ENCODE data around the gene CFAP65.

Gene CFAP65

GRCh38 chr2:218980735-218981389, 60.5 kb downstream of the CFAP65 start:
- H3K79me2 ChIP-seq (ENCODE audit: low read length), result peaks cover 2% of the 10 kb centered on the region; the same call in 1 of the 2 replicates
- H4K20me1 ChIP-seq (ENCODE audit: insufficient read depth, low read length), result no peaks in the 10 kb centered on the region
- 0 out of 2 replicates have a peak, but pooled peaks cover 2% of the 10 kb centered on the region for H3K27me3 ChIP-seq (ENCODE audit: low read depth, low read length)
- peak overlapping the region; percentile 75 for H3K9ac ChIP-seq (ENCODE audit: low read length)
- H3K36me3 ChIP-seq (replicated peaks; ENCODE audit: low read depth, low read length), result no peaks in the 10 kb centered on the region
- H3K4me1 ChIP-seq (ENCODE audit: low read length), result peaks cover 5% of the 10 kb centered on the region
- peak overlapping the region; percentile 76 for H3K4me2 ChIP-seq (ENCODE audit: low read length)
- peak overlapping the region; percentile 84 for H3K4me3 ChIP-seq (ENCODE audit: low read length)
- peak overlapping the region; percentile 66 for H3K27ac ChIP-seq (ENCODE audit: low read length)
- TF ChIP-seq EZH2phosphoT487 (IDR thresholded peaks at IDR 0.05; ENCODE audit: low read depth) (no peak), CTCF (IDR thresholded peaks at IDR 0.05; ENCODE audit: low read depth, low read length) (no peak)
- no peaks in the 10 kb centered on the region for H3K9me3 ChIP-seq (ENCODE audit: insufficient read depth, low read length)
- peak overlapping the region; percentile 71 for H2AFZ ChIP-seq (ENCODE audit: low read depth, low read length)

DNA sequence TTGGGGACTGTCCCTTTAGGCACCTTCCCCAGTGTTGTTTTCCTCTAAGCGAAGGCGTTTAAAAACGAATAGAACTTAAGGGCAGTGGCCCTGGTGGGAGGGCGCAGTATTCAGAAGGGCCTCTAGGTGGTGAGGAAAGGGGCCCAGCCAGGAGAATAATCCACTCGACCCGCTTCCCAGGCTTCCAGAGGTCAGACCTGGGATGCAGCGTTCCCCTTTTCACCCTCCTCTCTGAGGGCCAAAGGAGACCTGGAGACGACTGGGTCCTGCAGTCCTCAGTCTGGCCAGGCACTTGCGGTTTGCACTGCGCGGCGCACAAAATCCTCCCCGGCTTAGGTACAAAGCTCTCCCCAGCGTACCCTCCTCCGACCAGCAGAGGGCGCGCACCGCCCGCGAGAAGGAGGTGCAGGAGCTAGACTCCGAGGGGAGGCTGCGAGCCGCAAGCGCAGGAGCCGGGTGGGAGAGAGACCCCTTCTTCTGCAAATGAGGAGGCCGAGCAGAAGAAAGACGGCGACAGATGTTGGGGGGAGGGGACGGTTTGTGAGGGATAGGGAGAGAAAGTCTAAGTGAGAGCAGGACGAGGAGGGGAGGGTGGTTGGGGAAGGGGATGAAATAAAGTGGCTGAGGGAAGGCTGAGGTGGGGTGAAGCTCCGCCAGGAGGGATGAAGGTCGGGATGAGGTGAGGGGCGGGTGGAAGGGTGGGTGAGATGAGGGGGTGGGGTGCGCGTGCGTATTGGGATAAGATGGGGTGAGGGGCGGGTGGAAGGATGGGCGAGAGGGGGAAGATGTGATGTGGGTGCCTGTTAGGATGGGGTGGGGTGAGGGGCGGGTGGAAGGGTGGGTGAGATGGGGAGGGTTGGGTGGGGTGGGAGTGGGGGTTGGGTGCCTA, 61.2 kb downstream of the CFAP65 start:
- H3K36me3 ChIP-seq (replicated peaks; ENCODE audit: low read depth, low read length), result no peaks in the 10 kb centered on the region
- peak overlapping the region; percentile 78 for H3K9ac ChIP-seq (ENCODE audit: low read length)
- TF ChIP-seq EZH2phosphoT487 (IDR thresholded peaks at IDR 0.05; ENCODE audit: low read depth), result no peak
- peak; percentile 91 for TF ChIP-seq CTCF (IDR thresholded peaks at IDR 0.05; ENCODE audit: low read depth, low read length)
- no peaks in the 10 kb centered on the region for H4K20me1 ChIP-seq (ENCODE audit: insufficient read depth, low read length)
- peak overlapping the region; percentile 70 for H3K27ac ChIP-seq (ENCODE audit: low read length)
- peak overlapping the region; percentile 84 for H3K4me3 ChIP-seq (ENCODE audit: low read length)
- H3K4me2 ChIP-seq (ENCODE audit: low read length), result peak overlapping the region; percentile 87
- no peaks in the 10 kb centered on the region for H3K9me3 ChIP-seq (ENCODE audit: insufficient read depth, low read length)
- H3K4me1 ChIP-seq (ENCODE audit: low read length), result peaks cover 5% of the 10 kb centered on the region
- H2AFZ ChIP-seq (ENCODE audit: low read depth, low read length), result peak overlapping the region; percentile 99
- peaks cover 2% of the 10 kb centered on the region; the same call in 1 of the 2 replicates for H3K79me2 ChIP-seq (ENCODE audit: low read length)
- H3K27me3 ChIP-seq (ENCODE audit: low read depth, low read length), result 0 out of 2 replicates have a peak, but pooled peaks cover 2% of the 10 kb centered on the region

- H4K20me1 ChIP-seq (ENCODE audit: insufficient read depth, low read length), result no peaks in the 10 kb centered on the region
- no peak overlapping the region for H3K4me3 ChIP-seq (ENCODE audit: low read length)
- H2AFZ ChIP-seq (ENCODE audit: low read depth, low read length), result no peak overlapping the region
- no peak overlapping the region for H3K27ac ChIP-seq (ENCODE audit: low read length)
- peaks cover 5% of the 10 kb centered on the region for H3K4me1 ChIP-seq (ENCODE audit: low read length)
- H3K27me3 ChIP-seq (ENCODE audit: low read depth, low read length), result peaks cover 16% of the 10 kb centered on the region
- no peak overlapping the region for H3K4me2 ChIP-seq (ENCODE audit: low read length)
- TF ChIP-seq EZH2phosphoT487 (IDR thresholded peaks at IDR 0.05; ENCODE audit: low read depth), result no peak
- no peak for TF ChIP-seq CTCF (IDR thresholded peaks at IDR 0.05; ENCODE audit: low read depth, low read length)
- H3K9ac ChIP-seq (ENCODE audit: low read length), result no peak overlapping the region
- no peaks in the 10 kb centered on the region for H3K9me3 ChIP-seq (ENCODE audit: insufficient read depth, low read length)
- no peaks in the 10 kb centered on the region for H3K79me2 ChIP-seq (ENCODE audit: low read length)
- H3K36me3 ChIP-seq (replicated peaks; ENCODE audit: low read depth, low read length), result no peaks in the 10 kb centered on the region
These were observed 66.1 kb downstream of the CFAP65 start for GRCh38 chr2:218975060-218975777.

Measured in OCI-LY3 (cell line).